ENCODE results near the gene AXIN1.

AXIN1 gene, protein sequence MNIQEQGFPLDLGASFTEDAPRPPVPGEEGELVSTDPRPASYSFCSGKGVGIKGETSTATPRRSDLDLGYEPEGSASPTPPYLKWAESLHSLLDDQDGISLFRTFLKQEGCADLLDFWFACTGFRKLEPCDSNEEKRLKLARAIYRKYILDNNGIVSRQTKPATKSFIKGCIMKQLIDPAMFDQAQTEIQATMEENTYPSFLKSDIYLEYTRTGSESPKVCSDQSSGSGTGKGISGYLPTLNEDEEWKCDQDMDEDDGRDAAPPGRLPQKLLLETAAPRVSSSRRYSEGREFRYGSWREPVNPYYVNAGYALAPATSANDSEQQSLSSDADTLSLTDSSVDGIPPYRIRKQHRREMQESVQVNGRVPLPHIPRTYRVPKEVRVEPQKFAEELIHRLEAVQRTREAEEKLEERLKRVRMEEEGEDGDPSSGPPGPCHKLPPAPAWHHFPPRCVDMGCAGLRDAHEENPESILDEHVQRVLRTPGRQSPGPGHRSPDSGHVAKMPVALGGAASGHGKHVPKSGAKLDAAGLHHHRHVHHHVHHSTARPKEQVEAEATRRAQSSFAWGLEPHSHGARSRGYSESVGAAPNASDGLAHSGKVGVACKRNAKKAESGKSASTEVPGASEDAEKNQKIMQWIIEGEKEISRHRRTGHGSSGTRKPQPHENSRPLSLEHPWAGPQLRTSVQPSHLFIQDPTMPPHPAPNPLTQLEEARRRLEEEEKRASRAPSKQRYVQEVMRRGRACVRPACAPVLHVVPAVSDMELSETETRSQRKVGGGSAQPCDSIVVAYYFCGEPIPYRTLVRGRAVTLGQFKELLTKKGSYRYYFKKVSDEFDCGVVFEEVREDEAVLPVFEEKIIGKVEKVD

DNA sequence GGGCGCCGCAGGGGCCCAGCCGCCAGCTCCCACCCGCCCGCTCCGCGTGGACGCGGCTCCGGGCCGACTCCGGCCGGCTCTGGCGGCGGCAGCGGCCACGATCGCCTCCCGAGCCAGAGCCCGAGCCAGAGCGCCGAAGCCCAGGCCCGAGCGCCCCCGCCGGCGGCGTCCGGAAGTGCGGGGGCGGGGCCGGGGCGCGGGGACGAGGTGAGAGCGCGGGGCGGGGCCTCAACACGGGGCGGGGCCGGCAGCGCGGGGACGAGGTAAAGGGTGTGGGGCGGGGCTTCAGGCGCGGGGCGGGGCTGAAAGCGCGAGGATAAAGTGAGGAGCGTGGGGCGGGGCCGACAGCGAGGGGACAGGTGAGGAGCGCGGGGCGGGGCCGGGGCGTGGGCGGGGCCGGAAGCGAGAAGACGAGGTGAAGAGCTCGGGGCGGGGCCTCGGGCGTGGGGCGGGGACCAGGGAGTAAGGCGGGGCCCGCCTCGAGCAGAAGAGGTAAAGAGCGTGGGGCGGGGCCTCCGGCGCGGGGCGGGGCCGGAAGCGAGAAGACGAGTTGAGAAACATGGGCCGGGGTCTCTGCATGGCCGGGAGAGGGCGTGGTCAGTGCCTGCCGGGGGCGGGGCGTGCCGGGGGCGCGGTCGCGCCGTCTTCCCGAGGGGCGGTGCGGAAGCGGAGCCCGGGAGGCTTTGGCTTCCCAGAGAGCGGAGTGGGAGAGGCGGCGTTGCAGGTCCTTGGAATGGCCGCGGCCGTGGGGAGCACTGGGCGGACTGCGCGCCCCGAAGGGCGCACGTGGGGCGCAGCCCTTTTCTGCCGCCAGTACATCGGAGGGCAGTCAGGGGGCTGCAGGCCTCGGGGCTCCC is at the start of gene AXIN1:
Gene AXIN1 (minus strand): TSS at position 177 of the 857 bp plus-strand sequence. CDS start 5,698 bp downstream, outside the sequence.
- Mint-ChIP-seq H3K4me1 (peaks cover 10% of the 10 kb centered on the region), H3K4me3 (peak within 1 kb of the TSS; percentile 81), H3K36me3 (peaks cover 2% of the 10 kb centered on the region), H3K27ac (no peak within 1 kb of the TSS), H3K27me3 (no peaks in the 10 kb centered on the region), H3K9me3 (no peaks in the 10 kb centered on the region)
- DNase-seq (ENCODE audit: low spot score in 2 of 2) (peak; percentile 97 to 99), ATAC-seq (ENCODE audit: low read depth) (peak; percentile 81)

DNA sequence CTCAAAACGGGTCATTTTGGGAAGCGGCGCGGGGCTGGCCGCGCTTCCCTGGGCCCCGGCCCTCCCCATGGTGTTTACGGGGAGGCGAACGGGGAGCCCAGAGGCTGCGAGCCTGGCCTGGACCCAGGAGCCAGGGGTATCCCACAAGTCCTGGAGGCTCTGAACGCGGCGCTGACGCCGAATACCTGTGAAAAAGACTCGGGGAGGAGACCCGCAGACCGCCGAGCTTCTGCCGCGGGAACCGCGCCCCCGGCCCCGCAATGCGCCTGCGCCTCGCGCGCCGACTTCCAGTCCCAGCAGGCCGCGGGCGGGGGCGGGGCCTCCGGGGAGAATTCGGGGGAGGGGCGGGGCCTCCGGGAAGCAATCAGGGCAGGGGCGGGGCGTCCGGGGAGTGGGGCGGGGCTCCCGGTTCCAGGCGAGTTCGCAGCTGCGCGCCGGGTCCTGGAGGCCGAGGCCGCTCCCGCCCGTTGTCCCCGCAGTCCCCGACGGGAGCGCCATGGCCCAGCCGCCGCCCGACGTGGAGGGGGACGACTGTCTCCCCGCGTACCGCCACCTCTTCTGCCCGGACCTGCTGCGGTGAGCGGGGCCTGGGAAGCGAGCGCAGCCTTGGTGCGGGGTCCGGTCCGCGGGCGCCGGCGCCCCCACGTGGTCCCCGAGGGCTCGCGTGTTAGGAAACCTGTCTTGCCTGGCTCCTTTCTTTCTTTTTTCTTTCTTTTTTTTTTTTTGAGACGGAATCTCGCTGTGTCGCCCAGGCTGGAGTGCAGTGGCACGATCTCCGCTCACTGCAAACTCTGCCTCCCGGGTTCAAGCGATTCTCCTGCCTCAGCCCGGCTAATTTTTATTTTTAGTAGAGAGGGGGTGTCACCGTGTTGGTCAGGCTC is 49.2 kb upstream of the AXIN1 start, which contains the start of gene DECR2:
Gene DECR2 (plus strand): TSS at position 418 of the 881 bp plus-strand sequence. CDS start 79 bp downstream, at position 497.
- peak; percentile 91 to 93 for DNase-seq (ENCODE audit: low spot score in 2 of 2)
- H3K36me3 Mint-ChIP-seq = no peaks in the 10 kb centered on the region
- H3K4me3 Mint-ChIP-seq = peak within 1 kb of the TSS; percentile 97
- peak within 1 kb of the TSS; percentile 93 for H3K27ac Mint-ChIP-seq
- H3K4me1 Mint-ChIP-seq = peaks cover 14% of the 10 kb centered on the region
- H3K27me3 Mint-ChIP-seq = no peaks in the 10 kb centered on the region
- ATAC-seq (ENCODE audit: low read depth) = peak; percentile 71
- no peaks in the 10 kb centered on the region for H3K9me3 Mint-ChIP-seq

DNA sequence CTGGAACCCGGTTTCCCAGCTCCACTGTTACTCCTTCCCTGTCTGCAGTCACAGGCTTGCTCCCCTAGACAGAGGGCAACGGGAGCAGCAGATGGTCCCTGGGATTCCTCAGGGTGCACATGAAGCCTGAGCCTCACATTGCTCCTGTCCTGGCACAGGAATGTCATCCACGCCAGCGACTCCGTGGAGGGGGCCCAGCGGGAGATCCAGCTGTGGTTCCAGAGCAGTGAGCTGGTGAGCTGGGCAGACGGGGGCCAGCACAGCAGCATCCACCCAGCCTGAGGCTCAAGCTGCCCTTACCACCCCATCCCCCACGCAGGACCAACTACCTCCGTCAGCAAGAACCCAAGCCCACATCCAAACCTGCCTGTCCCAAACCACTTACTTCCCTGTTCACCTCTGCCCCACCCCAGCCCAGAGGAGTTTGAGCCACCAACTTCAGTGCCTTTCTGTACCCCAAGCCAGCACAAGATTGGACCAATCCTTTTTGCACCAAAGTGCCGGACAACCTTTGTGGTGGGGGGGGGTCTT is 47.6 kb upstream of the AXIN1 start:
- H3K27ac Mint-ChIP-seq = peak overlapping the region; percentile 93
- peak; percentile 9 for ATAC-seq (ENCODE audit: low read depth)
- peak overlapping the region; percentile 97 for H3K4me3 Mint-ChIP-seq
- no peaks in the 10 kb centered on the region for H3K27me3 Mint-ChIP-seq
- H3K4me1 Mint-ChIP-seq = peaks cover 22% of the 10 kb centered on the region
- no peaks in the 10 kb centered on the region for H3K9me3 Mint-ChIP-seq
- no peaks in the 10 kb centered on the region for H3K36me3 Mint-ChIP-seq
- DNase-seq (ENCODE audit: low spot score in 2 of 2) = peak in 1 of 2 donors; percentile 40

DNA sequence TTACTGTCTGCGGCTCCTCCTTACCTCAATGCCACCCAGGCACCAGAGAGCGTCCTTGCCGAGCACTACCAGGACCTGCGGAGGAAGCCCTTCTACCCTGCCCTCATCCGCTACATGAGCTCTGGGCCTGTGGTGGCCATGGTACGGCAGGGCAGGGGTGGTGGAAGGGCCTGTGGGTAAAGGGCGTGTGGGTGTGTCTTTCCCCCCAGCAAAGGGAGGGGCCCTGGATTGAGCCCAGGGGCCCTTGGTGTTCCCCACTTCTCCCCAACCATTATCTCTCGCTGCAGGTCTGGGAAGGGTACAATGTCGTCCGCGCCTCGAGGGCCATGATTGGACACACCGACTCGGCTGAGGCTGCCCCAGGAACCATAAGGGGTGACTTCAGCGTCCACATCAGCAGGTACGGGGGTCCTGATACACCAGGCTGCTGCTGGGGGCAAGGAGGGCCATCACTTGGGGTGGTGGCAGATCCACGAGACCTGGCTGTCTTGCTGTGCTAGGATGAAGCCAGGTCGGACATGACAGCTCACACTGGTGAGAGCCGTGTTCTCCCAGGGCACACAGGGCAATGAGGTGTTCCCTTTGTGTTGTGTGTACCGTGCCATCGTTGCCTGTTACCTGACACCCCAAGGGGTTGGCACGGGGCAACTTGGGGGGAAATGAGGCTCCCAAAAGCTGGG is 47.0 kb upstream of the AXIN1 start:
- no peaks in the 10 kb centered on the region for H3K27me3 Mint-ChIP-seq
- H3K36me3 Mint-ChIP-seq = no peaks in the 10 kb centered on the region
- H3K9me3 Mint-ChIP-seq = no peaks in the 10 kb centered on the region
- peaks cover 22% of the 10 kb centered on the region for H3K4me1 Mint-ChIP-seq
- ATAC-seq (ENCODE audit: low read depth) (no peak), DNase-seq (ENCODE audit: low spot score in 2 of 2) (no peak)
- peak overlapping the region; percentile 32 for H3K4me3 Mint-ChIP-seq
- H3K27ac Mint-ChIP-seq = peak overlapping the region; percentile 93

DNA sequence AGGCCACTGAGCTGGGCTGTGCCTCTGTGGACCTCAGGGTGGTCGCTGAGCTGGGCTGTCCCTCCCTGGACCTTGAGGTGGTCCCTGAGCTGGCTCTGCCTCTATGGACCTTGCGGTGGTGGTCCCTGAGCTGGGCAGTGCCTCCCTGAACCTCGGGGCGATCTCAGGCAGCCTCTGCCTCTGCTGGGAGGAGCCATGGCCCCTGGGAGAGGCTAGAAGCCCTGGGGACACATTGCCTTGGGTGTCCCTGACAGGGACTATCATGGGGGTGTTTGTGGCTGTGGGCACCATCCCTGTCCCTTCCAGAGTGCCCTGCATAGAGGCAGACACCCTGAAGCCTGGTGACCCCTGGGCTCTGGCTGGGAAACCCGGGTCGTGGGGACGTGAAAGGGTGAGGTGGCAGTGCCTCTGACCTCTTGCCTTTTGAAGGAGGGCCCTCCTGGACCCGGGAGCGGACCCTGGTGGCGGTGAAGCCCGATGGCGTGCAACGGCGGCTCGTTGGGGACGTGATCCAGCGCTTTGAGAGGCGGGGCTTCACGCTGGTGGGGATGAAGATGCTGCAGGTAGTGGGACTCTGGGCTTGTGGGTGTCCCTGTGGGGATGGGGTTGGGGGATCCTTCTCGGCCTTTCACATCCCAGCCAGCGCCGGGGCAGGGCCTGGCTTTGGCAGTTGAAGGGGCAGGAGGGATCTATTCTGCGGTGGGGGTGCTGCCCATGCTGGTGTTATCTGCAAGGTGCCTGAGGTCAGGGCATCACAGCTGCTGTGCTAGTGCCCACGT is 46.2 kb upstream of the AXIN1 start:
- Mint-ChIP-seq H3K9me3 (no peaks in the 10 kb centered on the region), H3K27ac (peak overlapping the region; percentile 72), H3K4me1 (peaks cover 22% of the 10 kb centered on the region), H3K36me3 (no peaks in the 10 kb centered on the region), H3K27me3 (no peaks in the 10 kb centered on the region), H3K4me3 (peak overlapping the region; percentile 79)
- no peak for ATAC-seq (ENCODE audit: low read depth)
- no peak for DNase-seq (ENCODE audit: low spot score in 2 of 2)

DNA sequence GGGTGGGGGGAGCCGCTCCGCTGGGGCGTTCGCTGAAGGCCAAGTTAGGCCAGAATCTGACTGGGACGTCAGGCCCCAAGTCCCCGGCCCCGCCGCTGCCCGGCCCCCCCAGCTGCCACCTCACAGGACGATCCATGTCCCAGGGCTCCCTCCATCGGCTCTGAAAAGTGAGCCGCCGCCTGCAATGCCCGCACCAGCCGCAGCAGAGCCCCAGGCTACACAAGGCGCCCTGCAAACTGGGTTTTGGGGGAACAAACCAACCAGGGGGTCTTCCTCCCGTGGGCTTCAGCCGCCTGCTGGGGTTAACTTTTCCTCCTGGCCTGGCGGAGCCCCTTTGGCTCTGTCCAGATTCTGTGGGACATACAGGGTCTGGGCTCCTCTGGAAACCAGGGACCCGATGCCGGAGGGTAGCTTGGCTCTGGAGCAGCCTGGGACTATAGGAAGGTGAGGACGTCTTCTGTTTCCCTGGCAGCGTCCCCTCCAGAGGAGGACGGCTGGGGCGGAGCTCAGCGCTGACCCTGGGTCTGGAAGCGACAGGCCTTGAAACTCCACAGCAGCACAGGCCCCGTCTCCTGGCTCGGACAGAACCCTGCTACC is 45.3 kb upstream of the AXIN1 start:
- ATAC-seq (ENCODE audit: low read depth) (peak; percentile 10), DNase-seq (ENCODE audit: low spot score in 2 of 2) (peak; percentile 41 to 48)
- H3K36me3 Mint-ChIP-seq = no peaks in the 10 kb centered on the region
- peaks cover 22% of the 10 kb centered on the region for H3K4me1 Mint-ChIP-seq
- no peaks in the 10 kb centered on the region for H3K9me3 Mint-ChIP-seq
- H3K27ac Mint-ChIP-seq = peak overlapping the region; percentile 72
- peak overlapping the region; percentile 79 for H3K4me3 Mint-ChIP-seq
- no peaks in the 10 kb centered on the region for H3K27me3 Mint-ChIP-seq

DNA sequence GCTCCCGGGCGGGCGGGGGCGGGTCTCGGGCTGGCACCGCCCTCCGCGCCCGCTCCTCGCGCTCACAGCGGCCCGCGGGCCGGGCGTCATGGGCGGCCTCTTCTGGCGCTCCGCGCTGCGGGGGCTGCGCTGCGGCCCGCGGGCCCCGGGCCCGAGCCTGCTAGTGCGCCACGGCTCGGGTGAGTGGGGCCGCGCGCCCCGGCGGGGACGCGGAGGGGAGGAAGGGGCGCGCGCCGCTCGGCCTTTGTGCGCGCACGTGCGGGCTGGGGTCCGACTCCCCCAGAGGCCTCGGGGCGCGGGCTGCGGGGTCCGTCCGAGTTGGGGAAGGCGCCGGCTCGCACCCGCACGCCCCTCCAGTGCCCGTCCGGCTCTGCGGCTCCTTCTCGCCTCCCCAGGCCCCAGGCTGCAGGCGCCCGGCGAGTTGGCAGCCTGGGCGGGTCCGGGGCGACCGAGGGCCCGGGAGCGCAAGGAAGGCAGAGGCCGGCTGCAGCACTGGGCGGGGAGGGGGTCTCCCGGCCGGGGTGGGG is 44.7 kb upstream of the AXIN1 start, which contains the start of gene NME4:
Gene NME4 (plus strand): TSS at position 65 of the 527 bp plus-strand sequence. CDS start 24 bp downstream, at position 89.
- H3K27ac Mint-ChIP-seq = peak within 1 kb of the TSS; percentile 72
- no peaks in the 10 kb centered on the region for H3K9me3 Mint-ChIP-seq
- H3K36me3 Mint-ChIP-seq = no peaks in the 10 kb centered on the region
- DNase-seq (ENCODE audit: low spot score in 2 of 2) (peak in 1 of 2 donors; percentile 42), ATAC-seq (ENCODE audit: low read depth) (peak; percentile 5)
- H3K27me3 Mint-ChIP-seq = no peaks in the 10 kb centered on the region
- H3K4me1 Mint-ChIP-seq = peaks cover 22% of the 10 kb centered on the region
- H3K4me3 Mint-ChIP-seq = peak within 1 kb of the TSS; percentile 93

DNA sequence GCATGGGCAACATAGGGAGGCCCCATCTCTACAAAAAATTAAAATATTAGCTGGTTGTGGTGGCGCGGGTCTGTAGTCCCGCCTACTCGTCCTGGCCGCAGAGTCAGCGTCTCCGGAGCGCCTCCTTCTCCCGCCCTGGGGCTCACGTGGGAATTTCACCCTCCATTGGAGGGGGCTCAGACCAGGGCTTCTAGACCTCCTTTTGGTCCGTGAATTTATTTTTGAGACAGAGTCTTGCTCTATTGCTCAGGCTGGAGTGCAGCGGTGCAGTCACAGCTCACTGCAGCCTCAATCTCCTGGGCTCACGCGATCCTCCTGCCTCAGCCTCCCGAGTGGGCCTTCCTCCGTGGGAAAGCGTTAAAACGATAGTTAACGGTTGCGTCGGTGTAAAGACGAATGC is 44.1 kb upstream of the AXIN1 start:
- ATAC-seq (ENCODE audit: low read depth) = no peak
- H3K4me1 Mint-ChIP-seq = peaks cover 22% of the 10 kb centered on the region
- no peaks in the 10 kb centered on the region for H3K27me3 Mint-ChIP-seq
- no peak for DNase-seq (ENCODE audit: low spot score in 2 of 2)
- no peaks in the 10 kb centered on the region for H3K9me3 Mint-ChIP-seq
- H3K36me3 Mint-ChIP-seq = no peaks in the 10 kb centered on the region
- peak overlapping the region; percentile 24 for H3K27ac Mint-ChIP-seq
- peak overlapping the region; percentile 93 for H3K4me3 Mint-ChIP-seq

DNA sequence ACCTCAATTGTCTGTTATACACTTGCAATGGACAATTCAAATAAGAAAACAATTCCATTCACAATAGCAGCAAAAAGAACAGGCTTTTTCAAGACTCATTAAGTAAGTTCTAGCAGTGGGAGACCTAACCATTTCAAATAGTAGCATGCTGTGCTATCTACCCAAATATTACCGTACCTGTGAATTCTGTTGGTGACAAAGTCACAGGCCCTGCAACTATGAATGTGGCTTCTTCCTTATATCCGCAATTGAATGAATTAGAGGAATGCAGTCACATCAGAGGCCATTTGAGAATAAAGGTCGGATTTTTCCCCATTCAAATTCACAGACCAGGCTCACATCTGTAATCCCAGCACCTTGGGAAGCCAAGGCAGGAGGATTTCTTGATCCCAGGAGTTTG is 43.7 kb upstream of the AXIN1 start:
- no peak for DNase-seq (ENCODE audit: low spot score in 2 of 2)
- Mint-ChIP-seq H3K4me3 (peak overlapping the region; percentile 93), H3K4me1 (peaks cover 22% of the 10 kb centered on the region), H3K27ac (peak overlapping the region; percentile 24), H3K9me3 (no peaks in the 10 kb centered on the region), H3K27me3 (no peaks in the 10 kb centered on the region), H3K36me3 (no peaks in the 10 kb centered on the region)
- no peak for ATAC-seq (ENCODE audit: low read depth)

DNA sequence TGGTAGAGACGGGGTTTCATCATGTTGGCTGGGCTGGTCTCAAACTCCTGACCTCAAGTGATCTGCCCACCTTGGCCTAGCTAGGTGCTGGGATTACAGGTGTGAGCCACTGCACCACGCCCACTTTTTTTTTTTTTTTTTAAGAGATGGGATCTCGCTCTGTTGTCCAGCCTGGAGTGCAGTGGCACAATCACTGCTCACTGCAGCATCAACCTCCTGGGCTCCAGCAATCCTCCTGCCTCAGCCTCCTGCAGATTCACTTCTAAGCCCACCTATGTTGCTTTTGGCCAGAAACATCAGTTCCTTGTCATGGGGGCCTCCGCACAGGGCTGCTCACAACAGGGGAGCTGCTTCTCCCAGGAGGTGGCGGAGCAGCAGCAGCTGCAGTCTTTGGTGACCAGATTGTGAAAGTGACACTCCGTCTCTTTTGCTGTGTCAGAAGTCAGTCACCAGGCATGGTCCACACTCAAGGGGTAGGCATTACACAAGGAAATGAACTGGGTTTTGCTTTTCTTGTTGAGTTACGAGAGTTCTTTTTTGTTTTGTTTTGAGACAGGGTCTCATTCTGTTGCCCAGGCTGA is 40.0 kb upstream of the AXIN1 start:
- H3K36me3 Mint-ChIP-seq = no peaks in the 10 kb centered on the region
- peaks cover 9% of the 10 kb centered on the region for H3K4me1 Mint-ChIP-seq
- DNase-seq (ENCODE audit: low spot score in 2 of 2) = no peak
- no peak overlapping the region for H3K27ac Mint-ChIP-seq
- no peaks in the 10 kb centered on the region for H3K9me3 Mint-ChIP-seq
- H3K4me3 Mint-ChIP-seq = no peak overlapping the region
- no peak for ATAC-seq (ENCODE audit: low read depth)
- H3K27me3 Mint-ChIP-seq = no peaks in the 10 kb centered on the region

DNA sequence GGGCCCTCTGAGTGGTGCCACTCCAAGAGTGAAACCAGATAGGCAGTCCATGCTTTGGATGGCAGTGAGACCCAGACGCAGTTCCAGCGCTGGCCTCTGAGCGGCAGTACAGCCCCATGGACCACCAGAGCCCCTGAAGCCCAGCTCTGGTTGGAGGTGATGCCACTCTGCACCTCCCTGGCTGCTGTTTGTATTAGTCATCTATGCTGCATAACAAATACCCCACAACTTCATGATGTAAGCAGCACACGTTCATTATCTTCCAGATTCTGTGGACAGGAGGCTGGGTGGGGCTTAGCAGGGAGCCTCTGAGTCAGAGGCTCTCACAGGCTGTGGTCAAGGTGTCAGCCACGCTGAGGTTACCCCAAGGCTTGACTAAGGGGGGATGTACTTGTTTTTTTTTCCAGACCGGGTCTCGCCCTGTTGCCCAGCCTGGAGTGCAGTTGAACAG is 39.4 kb upstream of the AXIN1 start:
- Mint-ChIP-seq H3K27ac (no peak overlapping the region), H3K4me1 (peaks cover 9% of the 10 kb centered on the region), H3K9me3 (no peaks in the 10 kb centered on the region), H3K27me3 (no peaks in the 10 kb centered on the region), H3K4me3 (no peak overlapping the region), H3K36me3 (no peaks in the 10 kb centered on the region)
- DNase-seq (ENCODE audit: low spot score in 2 of 2) (peak; percentile 60 to 76), ATAC-seq (ENCODE audit: low read depth) (peak; percentile 89)

Data from memory B cell (primary cell).